COLO668 (cell line): ENCODE results near the gene HBD.

Experiments
- DNase-seq: peaks from one replicate; lab custom pipeline; 2025; ENCODE audit not compliant: unreplicated experiment; lab: John Stamatoyannopoulos, UW

The HBD gene

GRCh38 chr11:5196067-5196466, 38.2 kb downstream of the HBD start:
- DNase-seq, result no peak

DNA sequence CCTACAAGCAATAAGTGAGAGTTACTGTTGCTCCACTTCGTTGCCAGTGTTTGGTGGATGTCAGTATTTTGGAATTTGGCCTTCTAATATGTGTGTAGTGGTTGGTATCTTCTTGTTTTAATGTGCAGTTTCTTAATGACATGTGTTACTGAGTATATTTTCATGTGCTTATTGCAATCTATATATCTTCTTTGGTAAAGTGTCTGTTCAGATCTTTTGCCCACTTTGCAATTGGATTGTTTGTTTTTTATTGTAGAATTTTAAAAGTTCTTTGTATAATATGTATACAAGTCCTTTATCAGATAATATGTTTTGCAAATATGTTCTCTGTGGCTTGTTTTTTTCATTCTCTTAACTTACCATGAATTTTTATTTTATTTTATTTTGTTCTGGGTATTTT, 41.5 kb downstream of the HBD start:
- no peak for DNase-seq

GRCh38 chr11:5188201-5188600, 46.1 kb downstream of the HBD start:
- DNase-seq, result no peak
